Left forelimb (tissue), 1 donor: ENCODE data around the gene GOSR1.
"Not testable (repeated sequence)": the region's sequence is repeated elsewhere in the genome, so short reads cannot be mapped to it uniquely, and the experiment has no call there.

Experiments used
- DNase-seq: peaks from one replicate; pipeline ENCODE4 v3.0.0-alpha.2; 2018; ENCODE audit warnings: low spot score

GOSR1 gene

DNA sequence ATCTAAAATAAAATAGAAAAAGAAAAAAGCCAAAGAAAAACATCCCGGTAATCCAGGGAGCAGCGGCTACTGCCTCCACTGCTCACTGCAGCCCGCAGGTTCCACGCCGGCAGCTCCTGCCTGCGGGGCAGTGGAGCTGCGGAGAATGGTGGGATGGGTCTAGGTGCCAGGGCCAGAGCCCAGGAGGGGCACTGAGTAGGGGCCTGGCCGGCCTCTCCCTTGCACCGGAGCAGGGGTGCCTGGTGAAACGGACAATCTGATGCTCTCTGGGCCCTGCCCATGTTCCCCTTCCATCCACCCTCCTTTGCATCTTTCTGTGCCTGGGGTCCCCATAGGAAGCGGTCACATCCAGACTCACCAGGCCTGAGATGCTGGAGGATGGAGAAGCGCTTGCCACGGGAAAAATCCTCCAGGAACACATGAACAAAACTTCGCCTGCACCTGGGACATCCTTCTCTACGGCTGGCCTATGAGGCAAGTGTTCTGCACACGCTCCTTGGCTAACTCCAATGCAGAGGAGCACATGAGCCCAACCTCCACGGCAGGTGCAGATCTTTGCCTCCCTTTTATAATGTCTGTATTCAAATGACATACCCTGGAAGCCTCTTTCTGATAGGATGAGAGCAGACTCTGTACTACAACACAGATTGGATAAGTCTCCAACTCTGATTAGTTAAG, 98.6 kb downstream of the GOSR1 start:
- not testable (repeated sequence) for DNase-seq

DNA sequence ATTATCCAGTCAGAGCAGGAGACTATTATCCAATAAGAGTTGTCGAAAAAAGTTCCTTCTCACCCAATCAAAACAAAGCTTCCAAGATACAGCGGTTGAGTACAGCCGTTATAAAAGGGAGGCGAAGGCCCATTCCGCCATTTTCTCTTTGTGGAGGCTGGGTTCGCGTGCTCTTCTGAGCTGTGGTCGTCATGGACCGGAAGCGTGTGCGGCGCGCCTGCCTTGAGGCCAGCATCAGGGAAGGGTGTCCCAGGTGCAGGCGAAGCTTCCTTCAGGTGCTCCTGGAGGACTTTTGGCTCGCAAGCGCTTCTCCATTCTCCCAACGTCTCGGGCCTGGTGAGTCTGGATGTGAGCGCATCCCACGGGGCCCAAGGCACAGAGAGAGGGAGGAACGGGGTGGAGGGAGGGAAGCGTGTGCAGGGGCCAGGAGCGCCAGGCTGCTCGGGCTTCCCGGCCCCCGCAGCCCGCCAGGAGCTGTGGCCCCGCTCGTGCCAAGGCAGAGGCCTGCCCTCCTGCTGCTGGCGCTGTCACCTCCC, 99.2 kb downstream of the GOSR1 start:
- no peak for DNase-seq
